Stimulated activated CD8-positive, alpha-beta memory T cell treated with anti-CD3 and anti-CD28 coated beads, Interleukin-7, amount 100 ng/mL, for 1 hour (primary cell): ENCODE results near the gene TP53I11.
A peak's percentile ranks its signal among the peaks of the same experiment; 100 is the strongest.

ENCODE experiments used
- DNase-seq, 2 donors: peaks; one replicate each; pipeline ENCODE4 v3.0.0-alpha.2; 2020; ENCODE audit warnings: low read depth in 2 of 2

The TP53I11 gene, protein sequence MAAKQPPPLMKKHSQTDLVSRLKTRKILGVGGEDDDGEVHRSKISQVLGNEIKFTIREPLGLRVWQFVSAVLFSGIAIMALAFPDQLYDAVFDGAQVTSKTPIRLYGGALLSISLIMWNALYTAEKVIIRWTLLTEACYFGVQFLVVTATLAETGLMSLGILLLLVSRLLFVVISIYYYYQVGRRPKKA

DNA sequence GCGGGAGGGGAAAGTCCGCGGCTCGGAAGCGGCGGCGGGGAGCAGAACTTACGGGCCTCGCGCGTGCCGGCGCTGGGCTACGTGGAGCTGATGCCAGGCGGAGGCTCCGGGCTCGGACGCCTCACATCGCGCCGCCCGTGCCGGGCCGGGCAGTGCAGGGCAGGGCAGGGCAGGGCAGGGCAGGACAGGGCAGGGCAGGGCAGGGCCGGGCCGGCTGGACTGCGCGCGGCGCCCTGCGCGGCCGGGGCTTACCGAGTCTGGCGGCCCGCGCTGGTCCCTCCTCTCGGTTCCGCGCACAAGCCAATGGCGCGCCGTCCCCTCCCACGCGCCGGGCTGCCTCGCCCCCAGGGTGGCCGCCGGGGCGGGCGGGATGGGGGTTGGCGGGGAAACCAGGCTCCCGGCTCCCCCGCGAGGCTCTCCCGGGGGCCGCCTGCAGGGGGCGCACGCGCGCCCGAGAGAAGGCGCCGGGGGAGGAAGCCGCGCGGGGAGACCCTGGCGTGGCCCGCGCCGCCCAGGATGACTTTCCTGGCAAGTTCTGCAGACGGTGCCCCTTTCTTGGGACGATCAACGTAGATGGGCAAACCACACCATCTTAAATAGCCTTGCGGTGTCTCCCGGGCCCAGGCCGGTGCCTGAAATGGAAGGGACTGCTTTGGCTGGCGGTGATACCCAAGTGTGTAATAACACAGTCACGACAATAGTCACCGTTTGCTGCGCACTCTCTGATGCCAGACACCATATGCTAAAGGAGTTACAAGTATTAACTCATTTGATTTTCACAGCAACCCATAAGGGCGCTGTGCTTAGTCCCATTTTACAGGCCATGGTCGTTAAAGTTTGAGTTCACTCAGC lies at the start of gene TP53I11:
TP53I11 (minus strand) TSS at position 259 of the 852 bp plus-strand sequence. CDS start 12,548 bp downstream, outside the sequence.
- peak; percentile 19 to 29 for DNase-seq

DNA sequence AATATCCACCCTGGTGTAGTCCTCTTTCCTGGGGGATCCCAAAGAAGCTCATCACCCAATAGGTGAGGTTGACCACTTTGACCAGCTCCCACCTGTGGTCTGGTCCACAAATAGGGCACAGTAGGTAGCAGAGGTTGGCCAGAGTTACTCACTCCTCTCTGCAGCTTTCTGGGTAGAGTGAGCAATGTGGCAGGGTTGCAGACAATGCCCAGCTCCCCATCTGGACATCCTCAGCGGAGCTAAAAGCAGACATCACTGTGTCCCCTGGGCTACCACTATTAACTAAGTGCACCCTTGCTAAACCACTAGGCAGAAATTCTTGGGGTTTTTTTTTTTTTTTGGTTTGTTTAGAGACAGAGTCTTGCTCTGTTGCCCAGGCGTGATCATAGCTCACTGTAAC lies 48.4 kb upstream of the TP53I11 start:
- DNase-seq: no peak

DNA sequence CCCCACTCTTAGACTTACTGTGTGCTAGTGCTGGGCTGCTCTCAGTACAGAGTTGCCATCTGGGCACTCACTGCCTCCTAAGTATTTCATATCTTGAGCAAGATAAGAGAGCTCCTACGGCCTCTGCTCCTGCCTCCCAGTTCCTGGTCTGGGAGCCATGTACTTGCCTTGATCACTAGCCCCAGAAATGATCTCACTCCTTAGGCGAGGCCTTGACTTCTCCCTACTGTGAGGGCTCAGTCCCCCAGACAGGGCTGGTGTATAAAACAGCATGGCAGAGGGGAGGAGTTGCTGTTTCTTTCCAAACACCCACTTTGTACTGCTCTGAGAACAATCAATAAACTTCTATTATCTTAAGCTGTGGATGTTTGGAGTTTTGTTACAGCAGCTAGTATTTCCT lies 47.4 kb upstream of the TP53I11 start:
- DNase-seq: no peak

DNA sequence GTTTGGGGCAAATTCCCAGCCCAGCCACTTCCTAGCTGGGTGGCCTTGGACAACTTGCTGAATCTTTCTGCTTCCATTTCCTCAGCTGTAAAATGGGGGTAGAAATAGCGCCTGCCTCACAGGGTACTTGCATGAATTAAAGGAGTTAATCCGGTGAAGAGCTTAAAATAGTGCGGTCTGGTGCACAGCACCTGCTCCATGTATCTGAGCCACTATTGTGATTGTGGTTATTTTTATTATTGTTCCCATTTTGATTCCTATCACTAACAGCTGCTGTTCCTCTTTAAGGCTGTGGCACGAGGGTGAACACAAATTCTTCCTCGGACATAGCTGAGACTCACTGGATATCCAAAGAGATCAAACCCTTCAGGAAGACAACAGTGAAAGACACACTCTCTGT lies 46.9 kb upstream of the TP53I11 start:
- DNase-seq: no peak

DNA sequence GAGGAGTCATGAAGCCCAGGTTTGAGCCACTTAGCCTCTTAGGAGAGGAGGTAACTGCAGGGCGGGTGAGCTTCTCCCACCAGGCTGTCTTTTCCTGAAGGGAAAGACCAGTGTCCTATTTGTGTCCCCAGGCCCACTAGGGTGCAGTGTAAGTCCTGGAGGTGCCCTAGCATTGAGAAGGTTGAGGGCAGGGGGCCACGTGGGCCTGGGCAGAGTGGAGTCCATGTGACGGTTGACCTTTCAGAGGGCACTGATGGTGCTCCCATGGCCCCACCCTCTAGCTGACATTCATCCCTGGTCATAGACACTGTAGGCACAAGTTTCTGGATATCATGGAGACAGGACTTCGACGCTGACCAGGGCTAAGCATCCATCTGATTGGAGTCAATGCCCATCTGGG lies 44.1 kb upstream of the TP53I11 start:
- no peak for DNase-seq

DNA sequence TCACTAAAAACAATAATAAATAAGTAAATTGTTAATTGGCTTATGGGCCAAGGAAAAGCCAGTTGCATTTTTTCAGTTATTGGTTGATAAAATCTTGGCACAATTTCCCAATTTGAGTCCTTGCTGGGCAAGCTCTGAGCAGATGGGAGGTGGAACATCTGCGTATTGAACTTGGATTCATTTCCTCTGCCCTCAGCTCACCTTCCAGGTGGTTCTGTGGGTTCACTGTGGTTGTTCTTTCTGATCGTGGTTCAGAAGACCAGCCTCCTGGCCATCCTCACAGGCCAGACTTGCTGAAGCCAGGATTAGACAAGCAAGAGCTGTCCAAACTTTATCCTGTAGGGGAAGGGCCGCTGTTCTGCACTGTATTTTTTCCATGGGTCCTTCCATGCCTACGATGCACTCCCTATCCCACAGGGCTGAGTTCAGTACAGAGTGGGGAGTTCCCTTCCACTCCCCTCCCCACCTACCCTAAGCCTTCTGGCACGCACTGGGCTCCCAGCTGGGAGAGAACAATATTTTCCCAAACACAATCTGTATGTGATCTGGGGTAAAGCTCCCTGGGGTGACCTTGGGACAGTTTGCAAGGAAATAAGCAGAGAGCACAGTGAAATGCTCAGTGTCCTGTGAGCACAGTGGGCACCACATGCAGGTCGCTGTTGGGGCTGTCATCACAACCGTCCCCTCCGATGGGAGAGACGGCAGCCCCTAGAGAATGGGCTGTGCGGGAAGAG lies 43.5 kb upstream of the TP53I11 start:
- DNase-seq: no peak

DNA sequence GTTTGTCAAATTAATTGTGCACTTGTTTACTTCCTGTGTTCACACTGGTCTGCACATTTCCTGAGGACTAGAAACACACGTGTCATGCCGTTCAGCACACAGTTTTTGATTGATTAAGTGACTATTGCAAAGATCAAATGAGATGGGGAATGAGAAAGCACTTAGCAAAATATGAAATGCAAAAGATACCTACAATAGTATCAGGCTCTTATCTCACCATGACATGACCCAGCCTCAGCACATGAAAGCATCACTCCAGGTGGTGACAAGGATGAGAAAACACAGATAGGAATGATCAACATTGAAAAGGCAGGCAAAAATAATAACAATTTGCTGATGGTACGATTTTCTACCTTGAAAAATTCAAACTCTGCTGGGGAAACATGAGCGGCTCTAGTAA lies 42.1 kb upstream of the TP53I11 start:
- DNase-seq: no peak

DNA sequence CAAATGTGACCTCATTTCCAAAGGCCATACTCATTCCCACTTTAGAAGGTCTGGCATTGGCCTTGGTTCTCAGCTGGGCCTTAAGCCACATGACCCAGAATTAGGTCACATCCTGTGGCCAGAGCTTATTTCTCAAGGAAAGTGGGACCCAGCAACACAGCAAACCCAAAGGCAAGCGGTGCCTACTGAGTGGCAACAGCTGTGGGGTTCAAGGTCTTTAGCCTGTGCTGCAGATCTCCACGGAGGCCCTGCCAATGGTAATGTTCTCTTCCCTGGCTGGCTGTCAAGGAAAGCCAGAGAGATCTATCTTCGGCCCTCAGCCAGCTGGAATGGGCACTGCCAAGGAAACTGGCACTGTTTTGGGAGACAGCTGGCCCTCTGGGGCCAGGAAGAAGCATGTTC lies 41.5 kb upstream of the TP53I11 start:
- no peak for DNase-seq

DNA sequence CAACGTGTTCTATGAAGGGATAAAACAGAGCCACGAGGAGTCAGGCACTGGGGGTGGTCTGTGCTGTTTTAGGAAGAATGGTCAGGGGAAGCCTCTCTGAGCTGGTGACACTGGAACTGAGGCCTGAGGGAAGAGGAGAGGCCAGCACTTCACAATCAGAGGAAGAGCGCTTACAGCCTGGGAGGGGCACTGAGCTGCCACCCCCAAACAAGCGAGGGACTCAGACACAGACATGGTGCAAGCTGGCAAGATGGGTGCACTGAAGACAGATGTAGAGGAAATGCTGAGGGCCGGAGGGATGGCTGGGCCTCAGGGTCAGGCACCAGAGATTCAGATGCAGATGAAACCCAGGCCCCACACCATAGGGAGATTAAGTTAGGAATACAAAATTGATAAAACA lies 40.0 kb upstream of the TP53I11 start:
- DNase-seq: no peak

DNA sequence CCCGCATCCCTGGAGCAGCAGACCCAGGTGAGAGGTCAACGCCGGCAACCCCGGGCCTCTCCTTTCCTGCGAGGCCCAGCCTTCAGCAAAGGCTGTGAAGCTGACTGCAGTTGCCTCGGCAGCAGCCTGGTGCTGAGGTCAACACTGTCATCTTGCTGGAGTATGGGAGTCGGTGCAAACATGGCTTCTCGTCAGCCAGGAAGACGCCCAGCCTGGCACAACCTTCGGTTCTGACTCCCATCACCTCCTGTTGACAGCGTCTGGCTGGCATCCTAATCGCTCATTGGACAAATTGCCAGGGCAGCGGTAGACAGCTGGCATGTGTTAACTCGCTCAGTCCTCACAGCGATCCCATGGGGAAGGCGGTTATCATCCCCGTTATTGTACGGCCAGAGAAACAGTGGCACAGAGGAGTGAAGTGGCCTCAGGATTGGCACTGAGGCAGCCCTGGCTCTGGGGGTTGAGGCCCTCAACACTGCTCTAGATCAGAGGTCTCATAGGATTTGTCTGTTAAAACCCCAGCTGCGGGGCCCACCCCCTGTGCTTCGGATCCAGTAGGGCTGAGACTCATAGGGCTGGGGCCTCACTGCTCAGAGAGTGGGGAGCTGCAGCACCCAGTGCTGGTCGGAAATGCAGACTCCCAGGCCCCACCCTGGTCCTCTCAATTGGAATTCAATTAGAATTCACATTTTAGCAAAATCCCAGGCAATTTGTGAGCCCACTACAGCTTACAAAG lies 39.3 kb upstream of the TP53I11 start:
- DNase-seq: no peak

DNA sequence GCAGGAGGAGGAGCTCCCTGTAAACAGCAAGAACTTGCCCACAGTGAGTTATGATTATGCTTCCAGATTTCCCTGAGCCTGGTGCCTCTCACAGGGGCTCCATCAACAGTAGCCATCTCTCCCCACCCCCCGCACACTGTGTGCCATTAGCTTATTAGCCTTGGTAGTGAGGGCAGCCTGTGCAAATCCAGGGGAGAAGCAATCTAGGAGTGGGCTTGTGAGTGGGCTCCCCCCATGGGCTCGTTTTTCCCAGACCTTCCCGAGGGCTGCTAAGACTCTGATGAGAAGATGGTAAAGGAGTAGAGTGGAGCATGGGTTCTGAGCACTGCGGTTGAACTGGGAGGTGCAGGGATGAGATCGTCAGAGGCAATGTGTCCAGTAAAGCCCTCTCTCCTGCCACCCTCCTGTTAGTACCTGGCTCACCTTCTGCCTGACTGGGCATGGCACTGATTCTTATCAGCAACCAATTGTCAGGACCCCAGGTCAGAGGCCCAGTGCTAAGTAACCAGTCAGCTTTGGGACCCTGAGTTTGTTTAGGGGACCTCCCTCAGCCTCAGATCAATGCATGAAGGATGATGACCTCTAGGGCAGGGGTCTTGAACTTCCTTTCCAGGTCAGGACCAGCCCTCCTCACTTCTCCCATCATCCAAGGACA lies 38.4 kb upstream of the TP53I11 start:
- no peak for DNase-seq

DNA sequence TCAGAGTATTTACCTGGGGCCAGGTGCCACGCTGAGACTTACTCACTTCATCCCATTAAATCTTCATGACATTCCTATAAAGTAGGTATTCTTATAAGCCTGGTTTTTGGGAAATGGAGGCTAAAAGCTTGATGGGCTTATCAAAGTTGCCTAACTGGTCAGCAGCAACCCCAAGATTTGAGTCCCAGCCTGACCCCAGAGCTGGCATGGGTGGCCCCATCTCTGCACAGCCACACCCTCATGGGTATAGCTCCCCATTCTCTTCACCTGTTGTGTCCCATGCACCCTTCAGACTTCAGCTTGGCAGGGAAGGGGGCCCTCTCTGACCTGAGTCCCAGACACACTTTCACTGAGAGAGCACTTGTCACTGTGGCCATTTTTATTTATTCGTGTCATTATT lies 37.4 kb upstream of the TP53I11 start:
- DNase-seq: no peak

DNA sequence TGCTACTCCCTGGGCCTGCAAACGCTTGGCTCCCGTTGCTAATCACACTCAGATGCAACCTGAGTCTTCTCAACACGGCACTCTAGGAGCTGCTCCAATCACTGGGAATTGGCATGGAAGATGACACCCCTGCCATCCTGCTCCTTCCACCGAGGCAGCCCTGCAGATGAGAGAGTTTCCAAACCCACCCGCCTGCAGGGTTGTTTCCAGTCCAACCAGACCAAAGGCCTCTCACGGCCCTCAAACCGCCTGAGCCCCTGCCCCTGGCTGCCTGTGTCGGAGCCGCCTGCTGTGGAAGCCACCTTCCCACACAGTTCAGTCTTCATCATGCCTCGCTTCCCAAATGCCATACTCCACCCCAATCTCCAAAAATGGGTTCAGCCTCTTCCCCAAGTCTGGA lies 36.8 kb upstream of the TP53I11 start:
- DNase-seq: no peak

DNA sequence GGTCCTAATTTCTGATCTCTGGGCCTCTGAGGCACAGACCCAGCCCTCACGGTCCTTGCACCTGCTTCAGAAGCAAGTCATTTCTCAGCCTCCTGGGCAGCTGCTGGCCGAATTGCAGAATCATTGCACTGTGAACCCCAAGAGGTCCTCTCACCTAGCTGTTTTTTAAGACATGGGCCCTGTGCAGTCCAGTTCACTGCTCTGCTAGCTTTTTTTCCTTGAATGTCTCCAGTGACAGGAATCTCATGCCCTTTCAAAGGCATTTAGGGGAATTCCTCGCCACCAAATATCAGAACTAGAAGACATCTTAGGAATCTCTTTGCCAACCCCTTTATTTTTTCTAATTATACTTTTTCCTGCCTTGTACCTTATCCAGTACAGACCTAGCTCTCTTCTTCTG lies 35.6 kb upstream of the TP53I11 start:
- no peak for DNase-seq

DNA sequence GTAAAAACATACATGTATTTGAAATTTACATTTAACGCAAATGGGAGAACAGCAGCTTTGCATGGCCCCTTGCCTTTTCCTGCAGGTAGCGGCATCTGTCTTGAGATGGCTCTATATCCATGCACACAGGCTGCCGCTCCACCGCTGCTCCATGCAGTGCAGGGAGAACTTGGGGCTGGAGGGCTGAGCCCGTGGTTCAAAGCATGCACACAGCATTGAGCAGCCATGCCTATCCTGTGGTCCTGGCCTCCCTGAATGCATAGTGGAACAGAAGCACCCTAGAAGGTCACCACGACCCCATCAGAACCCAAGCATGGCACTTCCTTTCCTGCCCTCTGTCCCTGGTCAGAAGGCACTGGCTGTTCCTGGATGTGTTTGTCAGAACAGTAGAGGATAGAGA lies 35.0 kb upstream of the TP53I11 start:
- DNase-seq: no peak

DNA sequence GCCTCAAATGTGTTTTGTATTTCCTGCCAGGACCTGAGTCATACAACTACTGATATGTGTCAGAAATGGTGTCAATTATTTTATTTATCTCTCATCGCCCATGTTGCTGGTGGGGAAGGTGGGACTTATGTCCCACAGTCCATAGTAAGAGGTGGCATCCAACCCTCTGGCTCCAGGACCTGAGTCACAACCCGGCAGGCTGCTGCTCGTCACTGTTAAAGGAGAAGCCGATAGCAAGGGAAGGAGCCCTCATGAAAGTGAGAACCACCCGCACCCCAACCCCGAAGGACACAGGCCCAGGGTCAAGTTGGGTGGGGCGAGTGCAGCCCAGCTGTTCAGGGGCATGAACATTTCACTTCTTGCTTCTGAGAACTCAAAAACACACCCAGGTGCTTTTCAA lies 33.1 kb upstream of the TP53I11 start:
- DNase-seq: no peak

DNA sequence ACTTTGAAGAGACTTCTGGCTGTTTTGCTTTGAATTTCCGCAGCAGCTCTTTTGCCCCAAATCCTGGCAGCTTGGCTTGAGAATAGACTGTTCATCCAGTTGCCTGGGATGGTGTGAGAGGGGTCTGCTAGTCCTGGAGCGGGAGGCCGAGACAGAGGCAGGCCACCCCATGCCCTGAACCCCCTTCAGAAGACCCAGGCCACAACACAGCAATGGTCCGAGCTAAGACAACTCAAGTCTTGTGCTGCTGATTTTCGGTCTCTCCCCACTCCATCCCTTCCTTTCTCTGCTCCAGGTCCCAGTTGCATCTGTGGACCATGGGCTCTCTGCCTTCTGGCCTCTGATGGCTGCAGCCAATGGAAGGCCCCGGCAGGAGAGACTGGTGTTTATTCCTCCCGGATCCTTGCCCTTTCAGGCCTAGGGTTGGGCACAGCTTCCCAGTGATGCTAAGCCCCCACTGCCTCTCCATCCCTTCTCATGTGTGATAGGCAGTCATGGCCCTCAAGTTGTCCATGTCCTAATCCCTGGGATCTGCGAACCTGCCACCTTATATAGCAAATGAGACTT lies 31.9 kb upstream of the TP53I11 start:
- no peak for DNase-seq

DNA sequence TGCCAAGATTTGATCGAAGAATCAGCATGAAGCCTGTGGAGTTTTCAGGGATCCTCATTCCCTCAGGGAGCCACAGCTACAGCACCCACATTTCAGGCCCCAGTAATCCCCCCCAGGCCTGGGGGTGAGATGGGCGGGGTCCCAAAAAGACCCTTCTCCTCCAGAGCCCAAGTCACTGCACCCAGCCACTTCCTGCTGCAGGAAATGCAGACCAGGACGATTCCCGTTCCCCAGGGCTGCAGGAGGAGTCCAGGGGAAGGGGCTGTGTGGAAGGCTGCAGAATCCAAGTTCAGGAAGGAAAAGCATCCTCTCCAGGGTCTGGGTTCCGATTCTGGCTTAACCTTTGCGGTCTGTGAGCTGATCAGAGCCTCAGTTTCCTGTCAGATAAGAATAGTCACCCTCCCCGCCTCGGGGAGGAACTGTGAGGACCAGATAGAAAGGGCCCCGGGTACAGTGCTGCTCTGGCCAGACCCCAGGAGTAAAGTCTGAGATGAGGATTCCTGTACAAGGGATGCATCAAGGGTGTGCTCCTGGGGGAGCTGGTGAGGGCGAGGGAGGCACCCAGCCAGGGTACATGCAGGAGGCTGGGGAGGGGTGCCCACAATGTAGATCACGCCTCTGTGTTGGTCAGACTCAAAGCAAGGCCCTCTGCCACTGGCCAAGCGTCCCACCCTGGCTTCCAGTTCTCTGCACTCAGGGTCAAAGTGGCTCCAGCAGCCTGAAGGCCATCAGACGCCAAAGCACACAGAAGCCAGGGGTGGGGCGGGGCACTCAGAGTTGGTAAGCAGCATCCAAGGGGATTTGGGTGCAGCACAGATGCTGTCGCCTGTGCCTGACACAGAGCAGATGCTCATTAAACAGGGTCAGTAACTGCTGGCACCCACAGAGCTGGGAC lies 30.1 kb upstream of the TP53I11 start:
- no peak for DNase-seq

DNA sequence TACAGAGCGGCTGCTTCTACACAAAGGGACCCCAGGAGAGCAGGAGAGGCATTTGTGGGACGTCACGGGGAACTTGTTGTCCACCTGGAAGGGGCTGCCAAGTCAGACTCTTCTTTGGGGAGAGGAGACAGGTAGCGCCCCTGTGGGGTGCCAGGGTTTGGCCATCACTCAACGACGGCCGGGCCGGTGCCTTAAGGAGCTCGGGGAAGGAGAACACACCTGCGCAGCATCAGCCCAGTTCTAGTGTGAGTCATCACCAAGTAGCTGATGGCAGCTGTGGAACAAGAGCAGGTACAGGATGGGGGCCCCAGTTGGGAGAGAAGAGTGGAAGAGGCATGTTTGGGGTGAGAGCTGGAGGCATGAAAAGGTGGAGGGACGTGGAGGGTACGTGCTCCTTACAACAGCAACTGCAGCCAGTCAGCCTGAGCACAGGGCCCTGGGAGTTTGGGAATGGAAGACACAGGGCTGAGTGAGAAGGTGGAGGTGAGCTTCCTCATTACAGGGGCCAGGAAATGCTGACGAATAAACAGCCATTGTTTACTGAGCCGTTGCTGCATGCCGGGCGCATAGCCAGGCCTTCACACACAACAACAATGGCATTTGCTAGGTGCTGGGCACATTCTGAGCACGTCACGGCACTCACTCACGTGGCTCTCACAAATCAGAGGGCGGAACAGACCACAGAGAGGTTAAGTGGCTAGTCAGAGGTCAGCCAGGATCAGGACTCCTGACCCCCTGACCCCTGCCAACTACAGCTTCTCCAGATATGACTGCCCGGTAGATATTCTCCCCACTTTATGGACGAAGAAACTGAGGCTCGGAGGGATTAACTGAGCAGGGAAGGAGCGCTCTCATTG lies 29.1 kb upstream of the TP53I11 start:
- DNase-seq: no peak
